Limb (tissue), 2 donors: Measurements from ENCODE around the gene RBPJL.

Source experiments
- DNase-seq, 2 donors: peaks; one replicate each; pipeline ENCODE4 v3.0.0-alpha.2; 2016; ENCODE audit errors: extremely low spot score in 2 of 2

Gene RBPJL

GRCh38 chr20:45316150-45317080 is 9.8 kb downstream of the RBPJL start:
- no peak for DNase-seq

- DNase-seq, result no peak
Observed at GRCh38 chr20:45317826-45318225, 11.2 kb downstream of the RBPJL start.

- DNase-seq, result no peak
Observed at GRCh38 chr20:45318386-45318939, 11.8 kb downstream of the RBPJL start.

- DNase-seq, result no peak
Observed at GRCh38 chr20:45318948-45319347, 12.3 kb downstream of the RBPJL start.

- DNase-seq, result no peak
Observed at GRCh38 chr20:45320948-45321595, 14.4 kb downstream of the RBPJL start.

- no peak for DNase-seq
Observed at GRCh38 chr20:45322952-45323383, 16.3 kb downstream of the RBPJL start.

- DNase-seq, result no peak
Observed at GRCh38 chr20:45323731-45324130, 17.1 kb downstream of the RBPJL start.

- DNase-seq, result no peak
Observed at GRCh38 chr20:45325371-45325770, 18.7 kb downstream of the RBPJL start.

GRCh38 chr20:45328451-45328850 is 21.8 kb downstream of the RBPJL start:
- DNase-seq, result no peak

- no peak for DNase-seq
Observed at GRCh38 chr20:45329497-45330319, 23.1 kb downstream of the RBPJL start.

- no peak for DNase-seq
Observed at GRCh38 chr20:45330476-45330875, 23.8 kb downstream of the RBPJL start.

GRCh38 chr20:45336530-45337366 is 30.1 kb downstream of the RBPJL start:
- DNase-seq, result no peak

- no peak for DNase-seq
Observed at GRCh38 chr20:45337367-45338120, 30.9 kb downstream of the RBPJL start.

GRCh38 chr20:45338121-45339030 is 31.7 kb downstream of the RBPJL start:
- no peak for DNase-seq

- DNase-seq, result no peak
Observed at GRCh38 chr20:45339084-45339483, 32.4 kb downstream of the RBPJL start.

GRCh38 chr20:45339799-45340198 is 33.2 kb downstream of the RBPJL start:
- DNase-seq, result no peak

GRCh38 chr20:45340236-45340847 is 33.7 kb downstream of the RBPJL start:
- no peak for DNase-seq

GRCh38 chr20:45340951-45341350 is 34.3 kb downstream of the RBPJL start:
- DNase-seq, result no peak
